Myocyte (in vitro differentiated cells): ENCODE results near the gene OGFOD2. TPM values are rescaled to one million over a fixed set of nuclear protein-coding genes. Genes with fewer than 3 reads are reported as not detected.
"Not testable (repeated sequence)": the region's sequence is repeated elsewhere in the genome, so short reads cannot be mapped to it uniquely, and the experiment has no call there.

Experiments used
- DNase-seq: peaks from one replicate; pipeline ENCODE4 v3.0.0-alpha.2; 2012; ENCODE audit warnings: low read depth
- total RNA-seq: library from RNA; depleted of rRNA; stranded (reverse); fragments of >200 nt; gene quantifications from 2 replicates; pipeline ENCODE4 v1.2.3, GENCODE V29; 2014

The OGFOD2 gene
- total RNA-seq, 1 donor from 2014 or later: 15.3 TPM

DNA sequence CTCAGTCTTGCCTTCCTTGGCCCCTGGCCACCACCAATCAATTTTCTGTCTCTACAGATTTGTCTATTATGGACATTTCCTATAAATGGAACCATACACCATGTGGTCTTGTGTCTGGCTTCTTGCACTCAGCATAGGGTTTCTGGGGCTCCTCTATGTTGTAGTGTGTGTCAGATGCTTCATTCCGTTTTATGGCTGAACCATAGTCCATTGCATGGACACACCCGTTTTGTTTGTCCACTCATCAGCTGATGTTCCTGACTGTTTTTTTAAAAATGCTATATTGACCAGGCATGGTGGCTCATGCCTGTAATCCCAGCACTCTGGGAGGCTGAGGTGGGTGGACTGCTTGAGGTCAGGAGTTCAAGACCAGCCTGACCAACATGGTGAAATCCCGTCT lies 26.4 kb downstream of the OGFOD2 start:
- no peak for DNase-seq

GRCh38 chr12:123003257-123003656 lies 28.2 kb downstream of the OGFOD2 start:
- DNase-seq: no peak

DNA sequence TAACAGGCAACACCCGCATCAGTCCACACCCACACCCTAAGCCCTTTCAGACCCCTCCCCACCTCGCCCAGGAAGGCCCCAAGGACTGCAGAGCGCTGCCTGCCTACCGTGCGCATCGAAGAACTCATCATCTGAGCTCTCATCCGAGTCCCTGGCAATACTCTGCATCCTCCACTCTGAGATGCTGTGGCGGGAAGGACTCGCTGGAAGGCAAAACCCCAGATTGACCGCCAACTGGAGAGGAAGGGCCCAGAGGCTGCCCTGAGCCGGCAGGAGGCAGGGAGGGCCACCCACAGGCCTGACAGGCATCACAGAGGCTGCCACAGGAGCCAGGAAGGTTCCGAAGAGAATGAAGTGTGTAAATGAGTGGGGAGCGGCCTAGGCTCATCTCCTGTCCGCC lies 29.2 kb downstream of the OGFOD2 start:
- no peak for DNase-seq

DNA sequence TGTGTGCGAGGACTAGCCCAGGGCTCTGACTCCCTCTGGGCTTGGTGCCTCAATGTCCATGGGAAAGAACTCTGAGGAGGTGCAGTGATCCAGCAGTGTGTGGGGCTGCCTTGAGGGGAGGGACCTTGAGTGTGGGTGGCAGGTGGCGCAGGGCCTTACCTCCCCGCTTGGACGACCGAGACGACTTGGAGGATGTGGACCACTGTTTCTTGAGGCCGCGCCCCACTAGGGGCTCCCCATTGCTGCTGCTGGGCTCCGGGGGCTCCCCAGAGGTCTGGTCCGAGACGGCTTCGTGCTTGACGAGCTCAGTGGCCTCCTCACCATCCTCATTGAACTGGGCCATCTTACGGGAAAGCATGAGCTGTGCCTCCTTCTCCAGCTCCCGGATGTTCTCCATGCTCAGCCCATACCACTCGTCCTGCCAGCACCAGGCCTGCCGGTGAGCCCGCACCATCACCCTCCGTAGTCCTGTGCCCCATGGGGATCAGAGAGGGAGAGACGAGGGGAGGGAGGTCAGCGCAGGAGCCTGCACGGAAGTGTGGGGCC lies 30.1 kb downstream of the OGFOD2 start:
- DNase-seq: no peak

- DNase-seq: no peak
Observed at GRCh38 chr12:123006977-123007376, 31.9 kb downstream of the OGFOD2 start.

DNA sequence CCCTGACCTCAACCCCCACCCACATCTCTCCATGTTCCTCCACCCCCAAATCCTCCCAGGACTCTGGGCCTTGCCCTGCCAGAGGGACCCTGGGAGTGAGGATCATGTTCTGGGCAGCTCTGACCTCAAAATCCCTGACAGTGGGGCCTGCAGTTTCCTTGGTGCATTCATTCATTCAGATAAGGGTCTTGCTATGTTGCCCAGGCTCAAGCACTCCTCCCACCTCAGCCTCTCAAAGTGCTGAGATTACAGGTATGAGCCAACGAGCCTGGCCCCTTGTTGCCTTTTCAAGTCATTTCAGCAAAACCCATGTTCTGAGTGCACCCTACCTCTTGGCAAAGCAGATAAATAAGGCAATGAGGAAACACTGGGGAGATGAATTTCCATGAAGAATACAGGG lies 35.1 kb downstream of the OGFOD2 start:
- DNase-seq: no peak

DNA sequence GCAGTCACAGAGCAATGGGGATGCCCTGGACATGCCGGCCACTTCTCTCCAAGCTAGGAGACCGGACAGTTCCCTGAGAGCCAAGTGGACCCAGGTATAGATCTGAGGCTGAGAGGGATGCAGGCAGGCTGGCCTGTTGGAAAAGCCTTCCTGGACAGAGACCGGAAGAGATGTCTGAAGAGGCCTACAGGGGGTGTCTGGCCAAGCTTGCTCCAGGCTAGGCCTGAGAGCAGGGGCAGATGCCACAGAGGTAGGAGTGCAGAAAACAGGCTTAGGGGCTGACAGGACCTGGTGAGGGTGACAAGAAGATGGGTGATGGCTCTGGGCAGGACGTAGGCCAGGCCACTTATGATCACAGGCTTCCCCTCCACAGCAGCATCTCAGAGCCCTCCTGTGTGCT lies 35.6 kb downstream of the OGFOD2 start:
- no peak for DNase-seq

DNA sequence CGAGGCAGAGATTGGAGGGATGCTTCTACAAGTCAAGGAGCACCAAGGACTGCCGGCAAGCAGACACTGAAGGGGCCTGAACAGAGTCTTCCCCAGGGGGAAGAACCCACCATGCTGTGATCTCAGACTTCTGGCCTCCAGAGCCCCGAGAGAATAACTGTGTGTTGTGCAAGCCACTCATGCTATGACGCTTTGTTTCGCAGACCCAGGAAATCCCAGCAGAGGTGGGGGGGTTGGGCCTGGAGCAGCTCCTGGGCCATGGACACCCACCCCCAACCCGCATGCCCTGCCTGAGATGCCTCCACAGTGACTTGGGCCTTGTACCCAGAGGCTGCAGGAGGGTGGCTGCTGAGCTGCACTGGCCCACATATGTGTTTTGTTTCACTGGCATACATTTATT lies 36.7 kb downstream of the OGFOD2 start:
- DNase-seq: no peak

GRCh38 chr12:123013185-123014095 lies 38.4 kb downstream of the OGFOD2 start:
- no peak for DNase-seq

DNA sequence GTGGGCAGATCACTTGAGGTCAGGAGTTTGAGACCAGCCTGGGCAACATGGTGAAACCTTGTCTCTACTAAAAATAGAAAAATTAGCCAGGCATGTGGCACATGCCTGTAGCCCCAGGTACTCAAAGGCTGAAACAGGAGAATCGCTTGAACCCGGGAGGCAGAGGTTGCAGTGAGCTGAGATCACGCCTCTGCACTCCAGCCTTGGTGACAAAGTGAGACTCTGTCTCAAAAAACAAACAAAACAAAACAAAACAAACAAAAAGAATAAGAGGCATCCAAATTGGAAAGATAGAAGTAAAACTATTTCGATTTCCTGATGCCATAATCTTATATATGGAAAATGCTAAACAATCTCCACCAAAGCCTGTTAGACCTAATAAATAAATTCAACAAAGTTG lies 39.4 kb downstream of the OGFOD2 start:
- not testable (repeated sequence) for DNase-seq

- no peak for DNase-seq
Observed at GRCh38 chr12:123017753-123018152, 42.7 kb downstream of the OGFOD2 start.

- DNase-seq: no peak
Observed at GRCh38 chr12:123019841-123020138, 44.7 kb downstream of the OGFOD2 start.

- DNase-seq: no peak
Observed at GRCh38 chr12:123021688-123022604, 46.9 kb downstream of the OGFOD2 start.

DNA sequence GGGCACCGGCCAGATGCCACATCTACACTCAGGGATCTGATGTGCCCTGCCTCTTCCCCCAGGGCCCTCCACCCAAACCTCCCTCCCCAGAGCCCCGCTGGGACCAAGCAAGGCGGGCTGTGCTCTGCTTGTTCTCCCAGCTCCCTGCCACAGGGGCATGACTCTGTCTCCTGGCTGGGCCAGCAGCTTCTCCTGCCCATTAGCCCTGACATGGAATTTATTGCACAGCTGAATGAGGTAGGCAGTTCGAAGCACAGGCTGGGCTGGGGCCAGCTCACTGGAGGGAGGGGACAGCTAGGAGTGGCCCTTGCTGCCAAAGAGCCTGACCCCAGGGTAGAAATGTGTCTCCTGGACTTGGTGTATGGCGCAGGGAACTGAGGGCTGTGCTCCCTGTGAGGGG lies 47.8 kb downstream of the OGFOD2 start:
- DNase-seq: no peak

- no peak for DNase-seq
Observed at GRCh38 chr12:123024819-123025391, 49.9 kb downstream of the OGFOD2 start.

- no peak for DNase-seq
Observed at GRCh38 chr12:123026094-123026853, 51.2 kb downstream of the OGFOD2 start.

- DNase-seq: no peak
Observed at GRCh38 chr12:123027726-123028445, 52.8 kb downstream of the OGFOD2 start.

DNA sequence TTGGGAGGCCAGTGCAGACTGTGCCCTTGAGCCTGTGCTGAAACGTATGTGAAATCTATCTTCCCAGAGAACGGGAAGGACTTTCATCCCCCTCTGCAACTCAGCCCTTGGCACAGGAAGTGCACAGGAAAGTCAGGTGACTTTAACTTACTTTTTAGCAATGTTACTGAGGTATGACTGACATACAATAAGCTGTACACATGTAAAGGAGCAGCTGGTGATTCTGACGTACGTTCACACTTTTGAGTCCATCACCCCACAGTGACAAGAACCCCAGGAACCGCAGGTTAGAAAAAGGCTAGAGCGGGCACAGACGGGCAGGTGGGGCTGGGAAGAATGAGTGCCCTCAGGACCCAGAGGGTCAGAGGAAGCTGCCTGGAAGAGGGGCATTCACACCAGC lies 53.4 kb downstream of the OGFOD2 start:
- no peak for DNase-seq

GRCh38 chr12:123029550-123029949 lies 54.5 kb downstream of the OGFOD2 start:
- DNase-seq: no peak
